ENCODE measurements around the gene KIAA0825.

- TF ChIP-seq, protein P1, sequence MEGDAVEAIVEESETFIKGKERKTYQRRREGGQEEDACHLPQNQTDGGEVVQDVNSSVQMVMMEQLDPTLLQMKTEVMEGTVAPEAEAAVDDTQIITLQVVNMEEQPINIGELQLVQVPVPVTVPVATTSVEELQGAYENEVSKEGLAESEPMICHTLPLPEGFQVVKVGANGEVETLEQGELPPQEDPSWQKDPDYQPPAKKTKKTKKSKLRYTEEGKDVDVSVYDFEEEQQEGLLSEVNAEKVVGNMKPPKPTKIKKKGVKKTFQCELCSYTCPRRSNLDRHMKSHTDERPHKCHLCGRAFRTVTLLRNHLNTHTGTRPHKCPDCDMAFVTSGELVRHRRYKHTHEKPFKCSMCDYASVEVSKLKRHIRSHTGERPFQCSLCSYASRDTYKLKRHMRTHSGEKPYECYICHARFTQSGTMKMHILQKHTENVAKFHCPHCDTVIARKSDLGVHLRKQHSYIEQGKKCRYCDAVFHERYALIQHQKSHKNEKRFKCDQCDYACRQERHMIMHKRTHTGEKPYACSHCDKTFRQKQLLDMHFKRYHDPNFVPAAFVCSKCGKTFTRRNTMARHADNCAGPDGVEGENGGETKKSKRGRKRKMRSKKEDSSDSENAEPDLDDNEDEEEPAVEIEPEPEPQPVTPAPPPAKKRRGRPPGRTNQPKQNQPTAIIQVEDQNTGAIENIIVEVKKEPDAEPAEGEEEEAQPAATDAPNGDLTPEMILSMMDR (conservative IDR thresholded peaks at IDR 0.05 in 1 of 2, IDR thresholded peaks at IDR 0.05 in 1 of 2; ENCODE audit: low read depth in 1 of 2, low read length in 2 of 2), result no peak
- TF ChIP-seq EZH2 (IDR thresholded peaks at IDR 0.05; ENCODE audit: low read length, missing control alignments), result no peak
Measured at GRCh38 chr5:94196953-94197352, 421.5 kb downstream of the KIAA0825 start.

Data from fibroblast of lung (primary cell).